Measurements from ENCODE around the gene MTARC2.

Gene MTARC2

GRCh38 chr1:220764757-220765156 lies 16.6 kb downstream of the MTARC2 start:
- Histone ChIP-seq H3K9me3 (ENCODE audit: severe bottlenecking) (no peaks in the 10 kb centered on the region), H3K4me3 (ENCODE audit: low read depth, low read length) (no peak overlapping the region), H3K27ac (no peak overlapping the region), H3K36me3 (peaks cover 44% of the 10 kb centered on the region), H3K27me3 (ENCODE audit: insufficient read depth, low read depth, severe bottlenecking) (no peaks in the 10 kb centered on the region)
- no peak for DNase-seq
- no peak for TF ChIP-seq CTCF (IDR thresholded peaks at IDR 0.05; ENCODE audit: low read depth, low read length)

DNA sequence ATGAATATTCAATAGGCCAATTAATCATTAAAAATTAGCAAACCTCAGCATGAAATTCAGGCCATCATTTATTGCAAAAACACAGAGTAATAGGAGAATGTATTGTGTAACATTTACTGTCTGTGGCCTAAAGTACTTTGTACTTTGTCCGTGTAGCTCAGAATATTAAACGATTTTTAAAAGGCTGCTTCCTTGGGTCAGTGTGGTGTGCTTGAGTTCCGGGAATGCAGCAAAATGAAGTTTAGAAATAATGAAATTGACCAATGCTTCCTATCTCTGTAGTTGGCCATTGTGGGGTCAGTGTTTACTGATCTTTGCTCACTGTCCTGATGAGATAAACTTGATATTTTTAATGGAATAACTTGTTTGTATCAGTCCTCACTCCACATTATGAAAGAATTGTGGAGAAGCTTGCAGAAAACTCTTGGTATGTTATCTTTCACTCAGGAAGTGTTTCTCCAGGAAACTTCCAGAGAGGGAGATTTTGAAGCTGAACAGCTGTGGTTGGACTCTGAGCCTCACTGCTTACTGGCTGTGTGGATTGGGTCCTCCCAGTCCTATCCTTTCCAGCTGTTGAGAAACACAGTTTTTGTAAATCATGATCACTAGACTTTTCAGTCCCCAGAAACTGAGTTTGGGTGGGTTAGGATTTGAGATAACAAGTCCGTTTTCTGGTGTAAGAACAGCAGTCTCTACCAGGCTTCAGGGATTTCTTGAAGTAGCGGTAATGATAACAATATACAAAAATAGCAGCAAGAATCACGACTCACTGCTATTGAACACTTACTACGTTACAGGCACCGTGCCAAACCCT lies 19.4 kb downstream of the MTARC2 start:
- no peak for DNase-seq
- Histone ChIP-seq H3K4me3 (ENCODE audit: low read depth, low read length) (no peak overlapping the region), H3K36me3 (peaks cover 43% of the 10 kb centered on the region), H3K27ac (no peak overlapping the region), H3K9me3 (ENCODE audit: severe bottlenecking) (no peaks in the 10 kb centered on the region), H3K27me3 (ENCODE audit: insufficient read depth, low read depth, severe bottlenecking) (no peaks in the 10 kb centered on the region)
- TF ChIP-seq CTCF (IDR thresholded peaks at IDR 0.05; ENCODE audit: low read depth, low read length) = no peak

DNA sequence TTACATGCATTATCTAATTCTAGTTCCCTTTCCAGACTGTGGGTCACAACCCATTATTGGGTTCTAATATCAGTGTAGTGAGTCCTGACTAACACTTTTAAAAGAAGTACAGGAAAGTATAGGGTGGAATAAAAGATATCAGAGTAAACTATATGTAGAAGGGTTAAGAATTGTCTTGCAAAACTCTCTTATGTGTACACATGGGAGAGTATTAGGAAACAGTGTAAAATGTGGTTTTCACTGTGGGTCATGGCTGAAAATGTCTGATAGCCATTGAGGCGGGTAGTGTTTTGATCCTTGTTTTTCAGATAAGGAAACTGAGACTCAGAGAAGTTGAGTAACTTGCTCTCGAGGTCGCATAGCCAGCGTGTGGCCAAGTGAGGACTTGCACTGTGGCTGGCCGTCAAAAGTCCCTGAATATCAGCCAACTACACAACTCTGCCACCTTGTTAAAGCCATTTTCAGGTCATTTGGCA lies 20.0 kb downstream of the MTARC2 start:
- DNase-seq = no peak
- H3K9me3 ChIP-seq (ENCODE audit: severe bottlenecking) = no peaks in the 10 kb centered on the region
- TF ChIP-seq CTCF (IDR thresholded peaks at IDR 0.05; ENCODE audit: low read depth, low read length) = no peak
- H3K27me3 ChIP-seq (ENCODE audit: insufficient read depth, low read depth, severe bottlenecking) = no peaks in the 10 kb centered on the region
- H3K36me3 ChIP-seq = peaks cover 37% of the 10 kb centered on the region
- no peak overlapping the region for H3K4me3 ChIP-seq (ENCODE audit: low read depth, low read length)
- H3K27ac ChIP-seq = no peak overlapping the region

- H3K36me3 ChIP-seq = peaks cover 37% of the 10 kb centered on the region
- no peaks in the 10 kb centered on the region for H3K27me3 ChIP-seq (ENCODE audit: insufficient read depth, low read depth, severe bottlenecking)
- no peaks in the 10 kb centered on the region for H3K9me3 ChIP-seq (ENCODE audit: severe bottlenecking)
- H3K27ac ChIP-seq = no peak overlapping the region
- H3K4me3 ChIP-seq (ENCODE audit: low read depth, low read length) = no peak overlapping the region
- no peak for TF ChIP-seq CTCF (IDR thresholded peaks at IDR 0.05; ENCODE audit: low read depth, low read length)
- no peak for DNase-seq
Measured at GRCh38 chr1:220769205-220769604, 21.1 kb downstream of the MTARC2 start.

- H3K27me3 ChIP-seq (ENCODE audit: insufficient read depth, low read depth, severe bottlenecking) = no peaks in the 10 kb centered on the region
Measured at GRCh38 chr1:220770245-220770913, 22.3 kb downstream of the MTARC2 start.

More at GRCh38 chr1:220770245-220770913, 22.3 kb downstream of the MTARC2 start:
- TF ChIP-seq CTCF (IDR thresholded peaks at IDR 0.05; ENCODE audit: low read depth, low read length) = no peak
- Histone ChIP-seq H3K36me3 (peaks cover 31% of the 10 kb centered on the region), H3K4me3 (ENCODE audit: low read depth, low read length) (no peak overlapping the region), H3K9me3 (ENCODE audit: severe bottlenecking) (no peaks in the 10 kb centered on the region), H3K27ac (no peak overlapping the region)
- no peak for DNase-seq

Measured in WERI-Rb-1 (cell line).